Transverse colon (tissue), 4 donors: ENCODE measurements around the gene TMEM9. TPM values are rescaled to one million over a fixed set of nuclear protein-coding genes. Genes with fewer than 3 reads are reported as not detected.

Source experiments
- DNase-seq: peaks from one replicate; pipeline ENCODE4 v3.0.0-alpha.2; 2019
- H3K27ac ChIP-seq, 4 donors: fragments of 200-600 bp; sonication (generic); 2 replicates each; pipeline ENCODE4 v1.5.1; 2016 to 2018; ENCODE audit warnings: inconsistent platforms in 4 of 4
- H3K27me3 ChIP-seq: fragments of 200-600 bp; sonication (generic); 2 replicates; pipeline ENCODE4 v1.5.1; 2017; ENCODE audit warnings: inconsistent platforms
- H3K36me3 ChIP-seq, 4 donors: fragments of 200-600 bp; sonication (generic); 2 replicates each; pipeline ENCODE4 v1.5.1; 2017 to 2019; ENCODE audit warnings: inconsistent platforms in 4 of 4
- H3K4me1 ChIP-seq, 4 donors: fragments of 200-600 bp; sonication (generic); 2 replicates each; pipeline ENCODE4 v1.5.1; 2017 to 2020; ENCODE audit warnings: inconsistent platforms in 4 of 4
- H3K4me3 ChIP-seq, 4 donors: fragments of 200-600 bp; sonication (generic); 1 replicate in 1 of 4; 2 replicates in 3 of 4; pipeline versions ENCODE4 v1.5.1 to v1.6.1; 2017 to 2019; ENCODE audit warnings: inconsistent platforms in 4 of 4
- H3K9me3 ChIP-seq, 2 donors: fragments of 200-600 bp; sonication (generic); 2 replicates each; pipeline ENCODE4 v1.5.1; 2017 to 2019; ENCODE audit warnings: inconsistent platforms in 2 of 2
- EP300 ChIP-seq: sonication (generic); formaldehyde crosslinking; IDR thresholded peaks from one replicate; pipeline ENCODE4 v1.6.1; 2017; ENCODE audit warnings: antibody characterized with exemption, low read depth
- POLR2A ChIP-seq: fragments of 450-650 bp; IDR thresholded peaks from one replicate; pipeline ENCODE4 v1.6.1; 2016; ENCODE audit warnings: antibody characterized with exemption, mild to moderate bottlenecking, moderate library complexity
- POLR2AphosphoS5 ChIP-seq, 3 donors: sonication (generic); formaldehyde crosslinking; IDR thresholded peaks; one replicate each; pipeline ENCODE4 v1.6.1; 2016; ENCODE audit warnings: antibody characterized with exemption in 3 of 3
- WGBS, 2 donors: methylation state at CpG; one replicate each; pipeline ENCODE4 v1.1.5; 2018; ENCODE audit warnings: low coverage in 1 of 2; 5-methylcytosine and 5-hydroxymethylcytosine counted together
- in situ Hi-C, 4 donors: fragments of 200-750 bp; cut with MboI; loops; one replicate each; pipeline versions ENCODE4 v1.15.0 to v1.15.1; 2017; ENCODE audit warnings: low sequenced_read_pairs in 3 of 4, low pct_ligation_motif_present in 1 of 4, low pct_unique_long_range_greater_than_20kb in 1 of 4
- intact Hi-C: fragments of 100-400 bp; cut with DNase I; formaldehyde crosslinking; loops from one replicate; pipeline ENCODE4 v1.15.1; 2023; ENCODE audit warnings: low total_unique reads
- total RNA-seq, 4 donors: library from RNA; depleted of rRNA; stranded (reverse); fragments of >200 nt; gene quantifications; one replicate each; pipeline ENCODE4 v1.1.0, GENCODE V29; 2016
- TF ChIP-seq, protein P1 (sequence below), 5 experiments: fragments of 200-600 bp in 3 of 5; fragments of 450-650 bp in 2 of 5; sonication (generic) in 3 of 5; IDR thresholded peaks; 1 replicate in 2 of 5; 2 replicates in 3 of 5; pipeline ENCODE4 v1.5.1; 2016 to 2017; ENCODE audit warnings: antibody characterized with exemption in 5 of 5, inconsistent platforms in 3 of 5, mild to moderate bottlenecking in 2 of 5, moderate library complexity in 1 of 5

Gene TMEM9
- total RNA-seq, 4 donors from 2014 or later: 6.7 to 35.4 (median 29.4) TPM

DNA sequence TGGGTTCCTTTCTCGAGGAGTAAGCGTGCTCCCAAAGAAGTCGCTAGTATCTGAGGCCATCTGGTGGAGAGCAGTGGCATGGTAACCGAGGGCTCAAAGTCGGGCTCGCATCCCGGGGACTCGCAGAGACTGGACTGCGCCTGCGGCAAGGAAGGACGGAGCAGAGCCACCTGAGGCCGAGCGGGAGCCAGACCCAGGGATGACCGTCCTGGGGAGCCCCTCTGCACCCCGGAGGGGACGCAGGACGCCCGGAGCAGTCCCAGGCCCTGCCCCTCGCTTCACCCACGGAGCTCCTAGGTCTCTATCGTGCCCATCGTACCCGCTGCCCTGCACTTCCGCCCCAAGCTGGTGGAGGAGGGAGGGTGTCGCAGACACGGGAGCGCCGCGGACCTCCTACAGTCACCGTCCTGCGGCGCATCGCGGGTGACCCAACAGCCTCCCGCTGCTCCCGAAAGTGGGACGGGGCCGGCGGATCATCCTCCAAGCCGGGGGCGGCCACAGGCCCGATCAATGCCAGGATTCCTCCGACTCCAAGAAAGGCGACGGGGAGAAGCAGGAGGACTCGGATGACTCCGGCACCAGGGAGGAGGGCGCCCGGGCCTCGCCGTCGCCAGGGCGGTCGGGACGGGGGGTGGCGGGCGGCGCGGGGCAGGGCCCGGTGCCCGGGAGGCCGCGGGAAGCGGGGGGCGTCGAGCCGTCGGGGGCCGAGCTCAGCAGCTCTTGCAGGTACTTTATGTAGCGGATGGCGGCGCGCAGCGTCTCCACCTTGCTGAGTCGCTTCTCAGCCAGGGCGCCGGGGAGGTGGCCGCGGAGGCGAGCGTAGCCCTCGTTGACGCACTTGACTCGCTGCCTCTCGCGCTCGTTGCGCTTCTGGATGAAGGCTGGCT lies 39.8 kb downstream of the TMEM9 start:
- peaks cover 0 to 11% (median 7%) of the 10 kb centered on the region in 4 donors for H3K4me1 ChIP-seq
- peaks cover 4% of the 10 kb centered on the region for H3K27me3 ChIP-seq
- H3K9me3 ChIP-seq: no peaks in the 10 kb centered on the region
- 3% methylated on average over 32 of the region's 88 CpGs; no CpG with 5 or more reads in 1 of the 2 donors for WGBS, 2 donors
- H3K27ac ChIP-seq: peak overlapping the region in 3 of 4 donors; percentile 2 to 58 (median 38)
- no peaks in the 10 kb centered on the region for H3K36me3 ChIP-seq
- in situ Hi-C loops: loop anchor here in 2 of 4 donors (10.0 to 25.0 kb wide), 2 partner anchors 127 to 140 kb away; no protein-coding TSS in a partner anchor
- intact Hi-C loops: loop anchor here (5.0 kb wide), 1 partner anchor 142 kb away; no protein-coding TSS in a partner anchor
- DNase-seq: peak; percentile 89
- peak; percentile 56 for TF ChIP-seq POLR2A
- no peak for TF ChIP-seq EP300
- TF ChIP-seq, protein P1, sequence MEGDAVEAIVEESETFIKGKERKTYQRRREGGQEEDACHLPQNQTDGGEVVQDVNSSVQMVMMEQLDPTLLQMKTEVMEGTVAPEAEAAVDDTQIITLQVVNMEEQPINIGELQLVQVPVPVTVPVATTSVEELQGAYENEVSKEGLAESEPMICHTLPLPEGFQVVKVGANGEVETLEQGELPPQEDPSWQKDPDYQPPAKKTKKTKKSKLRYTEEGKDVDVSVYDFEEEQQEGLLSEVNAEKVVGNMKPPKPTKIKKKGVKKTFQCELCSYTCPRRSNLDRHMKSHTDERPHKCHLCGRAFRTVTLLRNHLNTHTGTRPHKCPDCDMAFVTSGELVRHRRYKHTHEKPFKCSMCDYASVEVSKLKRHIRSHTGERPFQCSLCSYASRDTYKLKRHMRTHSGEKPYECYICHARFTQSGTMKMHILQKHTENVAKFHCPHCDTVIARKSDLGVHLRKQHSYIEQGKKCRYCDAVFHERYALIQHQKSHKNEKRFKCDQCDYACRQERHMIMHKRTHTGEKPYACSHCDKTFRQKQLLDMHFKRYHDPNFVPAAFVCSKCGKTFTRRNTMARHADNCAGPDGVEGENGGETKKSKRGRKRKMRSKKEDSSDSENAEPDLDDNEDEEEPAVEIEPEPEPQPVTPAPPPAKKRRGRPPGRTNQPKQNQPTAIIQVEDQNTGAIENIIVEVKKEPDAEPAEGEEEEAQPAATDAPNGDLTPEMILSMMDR (IDR thresholded peaks at IDR 0.05): peak; percentile 79 to 92 (median 83)
- TF ChIP-seq POLR2AphosphoS5 (IDR thresholded peaks at IDR 0.05): peak in 2 of 3 donors; percentile 61 to 67
- H3K4me3 ChIP-seq: peak overlapping the region; percentile 34 to 65 (median 52)

DNA sequence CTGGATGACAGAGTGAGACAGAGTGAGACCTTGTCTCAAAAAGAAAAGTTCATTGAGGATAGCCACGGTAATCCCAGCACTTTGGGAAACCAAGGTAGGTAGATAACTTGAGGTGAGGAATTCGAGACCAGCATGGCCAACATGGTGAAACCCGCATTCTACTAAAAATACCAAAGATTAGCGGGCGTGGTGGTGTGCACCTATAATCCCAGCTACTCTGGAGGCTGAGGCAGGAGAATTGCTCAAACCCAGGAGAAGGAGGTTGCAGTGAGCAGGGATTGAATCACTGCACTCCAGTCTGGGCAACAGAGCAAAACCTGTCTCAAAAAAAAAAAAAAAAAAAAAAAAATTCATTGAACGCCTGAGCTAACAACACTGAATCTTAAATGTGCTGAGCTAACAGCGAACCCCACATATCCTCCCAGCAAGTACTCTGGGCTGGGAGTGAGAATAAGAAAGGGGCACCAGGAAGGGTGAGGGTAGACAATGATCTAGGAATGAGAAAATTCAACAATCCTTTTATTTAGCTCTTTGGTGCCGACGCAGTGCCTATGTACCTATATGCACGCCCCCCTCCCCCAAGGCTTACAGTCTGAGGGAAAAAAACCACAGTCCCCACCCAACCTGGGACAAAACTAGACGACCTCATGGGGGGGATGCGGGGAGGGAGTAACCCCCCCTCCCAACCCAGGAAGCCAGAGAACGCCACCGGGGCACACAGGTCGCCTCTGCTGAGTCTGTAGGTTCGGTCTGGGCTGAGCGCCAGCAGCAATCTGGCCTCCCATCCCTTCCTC lies 40.6 kb downstream of the TMEM9 start:
- in situ Hi-C loops (loop anchor here in 2 of 4 donors (10.0 to 25.0 kb wide), 2 partner anchors 126 to 139 kb away; no protein-coding TSS in a partner anchor), intact Hi-C loops (loop anchor here (5.0 kb wide), 1 partner anchor 141 kb away; no protein-coding TSS in a partner anchor)
- no peak overlapping the region for H3K27ac ChIP-seq
- no peaks in the 10 kb centered on the region for H3K36me3 ChIP-seq
- TF ChIP-seq POLR2AphosphoS5 (IDR thresholded peaks at IDR 0.05): no peak
- no peak for DNase-seq
- peaks cover 0 to 11% (median 7%) of the 10 kb centered on the region in 4 donors for H3K4me1 ChIP-seq
- no peaks in the 10 kb centered on the region for H3K9me3 ChIP-seq
- 39 to 62% methylated on average over 9 to 17 of the region's 17 CpGs for WGBS, 2 donors
- H3K4me3 ChIP-seq: peak overlapping the region in 2 of 4 donors; percentile 46 to 65
- peaks cover 4% of the 10 kb centered on the region for H3K27me3 ChIP-seq

- intact Hi-C loops: loop anchor here (5.0 kb wide), 1 partner anchor 141 kb away; no protein-coding TSS in a partner anchor
- 94% methylated on average over 3 of the region's 3 CpGs; no CpG with 5 or more reads in 1 of the 2 donors for WGBS, 2 donors
- no peaks in the 10 kb centered on the region for H3K9me3 ChIP-seq
- peaks cover 4% of the 10 kb centered on the region for H3K27me3 ChIP-seq
- TF ChIP-seq POLR2AphosphoS5 (IDR thresholded peaks at IDR 0.05): no peak
- TF ChIP-seq EP300: no peak
- no peaks in the 10 kb centered on the region for H3K36me3 ChIP-seq
- in situ Hi-C loops: loop anchor here in 2 of 4 donors (10.0 to 25.0 kb wide), 2 partner anchors 126 to 138 kb away; no protein-coding TSS in a partner anchor
- no peak overlapping the region for H3K4me3 ChIP-seq
- no peak overlapping the region for H3K27ac ChIP-seq
- H3K4me1 ChIP-seq: peaks cover 0 to 11% (median 7%) of the 10 kb centered on the region in 4 donors
- no peak for DNase-seq
Observed at GRCh38 chr1:201112926-201113325, 41.3 kb downstream of the TMEM9 start.

DNA sequence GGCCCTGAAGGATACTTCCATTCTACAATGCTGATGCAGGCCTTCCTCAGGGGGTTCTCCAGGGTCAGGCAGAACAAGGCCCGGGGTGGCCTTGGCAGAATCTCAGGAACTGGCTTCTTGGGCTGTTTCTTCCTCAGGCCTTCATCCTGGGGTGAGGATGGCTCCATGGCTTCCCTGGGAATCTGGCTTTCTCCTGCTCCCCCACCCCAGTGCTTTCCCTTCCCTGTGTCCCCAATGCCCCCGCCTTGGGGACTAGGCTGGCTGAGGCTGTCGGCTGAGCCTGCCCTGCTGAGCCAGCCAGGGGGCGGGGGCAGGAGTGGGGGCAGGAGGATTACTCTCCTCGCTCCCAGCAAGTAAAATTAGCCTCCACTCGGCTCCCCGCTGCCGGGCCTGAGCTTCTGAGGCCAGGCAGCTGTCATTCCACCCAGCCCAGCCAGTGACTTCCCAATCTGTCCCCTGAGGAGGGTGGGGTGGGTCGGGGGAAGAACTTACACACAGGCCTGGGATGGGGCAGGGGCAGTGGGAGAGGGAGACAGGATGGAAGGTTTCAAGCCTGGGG lies 42.0 kb downstream of the TMEM9 start, which contains the start of gene CACNA1S:
Gene CACNA1S (minus strand): TSS at position 254 of the 559 bp plus-strand sequence. CDS start 87 bp downstream, at position 167.
- Histone ChIP-seq H3K4me3 (no peak within 1 kb of the TSS), H3K4me1 (peaks cover 0 to 11% (median 7%) of the 10 kb centered on the region in 4 donors), H3K9me3 (no peaks in the 10 kb centered on the region), H3K27me3 (peaks cover 4% of the 10 kb centered on the region), H3K27ac (no peak within 1 kb of the TSS), H3K36me3 (no peaks in the 10 kb centered on the region)
- no peak for DNase-seq
- no peak for TF ChIP-seq POLR2AphosphoS5 (IDR thresholded peaks at IDR 0.05)
- no peak for TF ChIP-seq EP300
- no peak for TF ChIP-seq POLR2A
- TF ChIP-seq, protein P1 (IDR thresholded peaks at IDR 0.05): no peak
- WGBS, 2 donors: 78% methylated on average over 9 of the region's 9 CpGs; no CpG with 5 or more reads in 1 of the 2 donors
- intact Hi-C loops (loop anchor here (5.0 kb wide), 1 partner anchor 140 kb away; no protein-coding TSS in a partner anchor), in situ Hi-C loops (loop anchor here in 2 of 4 donors (10.0 to 25.0 kb wide), 2 partner anchors 125 to 137 kb away; no protein-coding TSS in a partner anchor)
